Fibroblast of skin of back (primary cell): Measurements from ENCODE around the gene SEPHS1.
A peak's percentile ranks its signal among the peaks of the same experiment; 100 is the strongest.
"Not testable (repeated sequence)": the region's sequence is repeated elsewhere in the genome, so short reads cannot be mapped to it uniquely, and the experiment has no call there.

Experiments used
- DNase-seq: peaks from one replicate; pipeline ENCODE4 v3.0.0-alpha.2; 2013

The SEPHS1 gene

DNA sequence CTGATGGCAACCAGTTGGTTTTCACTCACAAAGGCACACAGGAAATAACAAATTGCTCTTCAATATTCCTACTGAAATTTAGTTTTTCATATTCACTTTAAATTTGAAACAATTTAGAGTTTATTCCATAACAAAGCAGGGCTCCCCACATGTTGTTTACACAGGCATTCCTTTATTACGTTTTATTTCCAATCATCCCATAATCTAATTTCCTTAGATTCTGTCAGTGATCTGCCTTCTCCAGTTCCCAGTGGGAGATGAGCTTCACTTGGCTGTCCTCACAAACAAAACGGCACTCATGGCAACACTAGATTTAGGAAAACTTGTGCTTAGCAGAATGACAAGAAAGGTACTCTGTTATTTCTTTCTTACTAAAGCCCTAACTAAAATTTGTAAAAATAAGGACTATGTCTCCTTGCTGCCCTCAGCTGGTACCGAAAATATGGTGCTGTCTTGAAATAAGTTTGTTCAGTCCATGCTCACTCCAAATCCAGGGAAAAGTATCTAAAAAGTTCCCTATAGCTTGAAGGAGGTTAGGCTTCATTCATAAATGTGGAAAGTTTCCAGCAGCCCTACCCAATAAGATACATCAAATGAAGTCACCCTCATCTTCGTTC lies 71.2 kb downstream of the SEPHS1 start:
- DNase-seq, result no peak

GRCh38 chr10:13276146-13276545 lies 71.9 kb downstream of the SEPHS1 start:
- DNase-seq, result not testable (repeated sequence)

GRCh38 chr10:13272164-13272571 lies 75.9 kb downstream of the SEPHS1 start:
- no peak for DNase-seq

DNA sequence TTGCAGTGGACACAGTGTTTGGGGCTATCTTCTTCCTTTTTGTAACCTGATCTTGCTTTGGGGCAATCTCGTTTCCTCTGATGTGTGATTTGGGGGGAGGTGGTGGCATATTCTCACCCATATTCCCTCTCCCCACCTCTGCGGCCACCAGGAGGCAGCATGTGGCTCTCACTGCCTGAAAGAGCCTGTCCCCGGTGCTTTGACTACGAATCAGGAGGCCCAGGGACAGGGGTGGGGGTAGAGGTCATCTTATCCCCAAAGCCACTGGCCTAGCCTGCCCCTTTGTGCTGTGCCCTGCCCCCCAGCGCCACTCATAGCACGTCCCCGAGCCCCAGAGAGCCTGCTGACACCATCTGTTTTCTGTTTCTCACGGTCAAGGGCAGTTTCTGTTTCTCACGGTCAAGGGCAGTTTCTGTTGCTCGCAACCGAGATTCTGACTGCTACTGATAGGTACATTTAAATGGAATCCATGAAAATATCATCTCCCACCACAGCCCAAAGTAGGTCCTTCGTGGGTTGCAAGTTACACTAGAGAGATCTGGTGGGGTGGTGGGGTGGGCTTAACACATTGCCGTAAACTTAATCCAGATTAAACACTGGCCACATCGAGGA lies 76.4 kb downstream of the SEPHS1 start:
- DNase-seq, result peak; percentile 24

GRCh38 chr10:13270877-13271551 lies 77.1 kb downstream of the SEPHS1 start:
- peak; percentile 20 for DNase-seq

DNA sequence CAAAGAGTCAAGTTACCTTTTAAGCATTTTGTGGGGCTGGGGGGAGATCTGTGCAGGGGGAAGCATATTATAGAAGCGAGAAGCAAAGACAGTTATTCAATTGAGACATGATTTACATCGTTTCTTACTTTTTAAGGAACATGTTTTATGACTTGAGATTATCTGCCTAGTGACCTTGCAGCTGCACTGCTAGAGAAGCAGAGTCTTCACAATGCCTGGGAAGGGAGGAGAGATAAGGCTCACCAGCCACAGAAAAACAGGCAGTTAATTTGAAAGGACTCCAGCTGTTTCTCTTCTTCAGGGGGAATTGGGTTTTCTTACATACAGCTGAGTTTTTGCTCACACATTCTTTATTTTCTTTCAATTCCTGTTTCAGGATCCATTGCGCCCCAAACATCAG lies 79.3 kb downstream of the SEPHS1 start:
- no peak for DNase-seq

GRCh38 chr10:13268310-13268709 lies 79.8 kb downstream of the SEPHS1 start:
- DNase-seq, result no peak
